SHP77 treated with DMSO at 0.1 percent for 48 hours (cell line): ENCODE data around the gene LILRA5.
"Not testable (repeated sequence)": the region's sequence is repeated elsewhere in the genome, so short reads cannot be mapped to it uniquely, and the experiment has no call there.

Experiments
- DNase-seq: peaks from one replicate; lab custom pipeline; 2025; lab: John Stamatoyannopoulos, UW

LILRA5 gene

GRCh38 chr19:54273821-54274220 lies 39.1 kb downstream of the LILRA5 start:
- DNase-seq, result no peak

- not testable (repeated sequence) for DNase-seq
These were observed 40.8 kb downstream of the LILRA5 start for GRCh38 chr19:54272181-54272580.

DNA sequence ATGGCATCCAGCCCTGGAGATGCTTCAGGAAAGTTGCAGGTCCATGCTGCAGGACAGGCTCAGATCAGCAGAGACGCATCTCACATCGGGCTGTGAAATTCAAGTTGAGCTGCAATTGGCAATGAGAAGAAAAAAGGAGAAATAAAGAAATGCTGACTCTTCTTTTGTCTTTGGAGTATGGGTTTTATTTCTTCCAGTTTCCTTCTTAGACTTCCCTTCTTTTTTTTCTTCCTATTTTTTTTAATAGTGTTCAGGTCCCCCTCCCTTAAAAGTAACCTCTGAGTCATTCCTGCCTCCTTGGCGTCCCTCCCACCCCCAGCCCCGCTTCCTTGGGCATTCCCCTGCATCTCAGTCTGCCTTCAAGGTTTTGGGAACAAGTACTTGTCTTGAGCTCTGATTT lies 41.4 kb downstream of the LILRA5 start:
- DNase-seq, result not testable (repeated sequence)

GRCh38 chr19:54271106-54271505 lies 41.9 kb downstream of the LILRA5 start:
- no peak for DNase-seq

- DNase-seq, result no peak
These were observed 44.0 kb downstream of the LILRA5 start for GRCh38 chr19:54268936-54269335.

- no peak for DNase-seq
These were observed 46.8 kb downstream of the LILRA5 start for GRCh38 chr19:54266133-54266532.

DNA sequence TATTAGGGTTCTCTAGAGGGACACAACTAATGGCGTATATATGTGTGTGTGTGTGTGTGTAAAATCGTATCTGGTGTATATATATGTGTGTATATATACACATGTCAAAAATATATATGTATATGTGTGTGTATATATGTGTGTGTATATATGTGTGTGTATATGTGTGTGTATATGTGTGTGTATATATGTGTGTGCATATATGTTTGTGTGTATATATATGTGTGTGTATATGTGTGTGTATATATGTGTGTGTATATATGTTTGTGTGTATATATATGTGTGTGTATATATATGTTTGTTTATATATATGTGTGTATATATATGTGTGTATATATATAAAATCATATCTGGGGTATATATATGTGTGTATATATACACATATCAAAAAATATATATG lies 50.5 kb downstream of the LILRA5 start:
- no peak for DNase-seq

DNA sequence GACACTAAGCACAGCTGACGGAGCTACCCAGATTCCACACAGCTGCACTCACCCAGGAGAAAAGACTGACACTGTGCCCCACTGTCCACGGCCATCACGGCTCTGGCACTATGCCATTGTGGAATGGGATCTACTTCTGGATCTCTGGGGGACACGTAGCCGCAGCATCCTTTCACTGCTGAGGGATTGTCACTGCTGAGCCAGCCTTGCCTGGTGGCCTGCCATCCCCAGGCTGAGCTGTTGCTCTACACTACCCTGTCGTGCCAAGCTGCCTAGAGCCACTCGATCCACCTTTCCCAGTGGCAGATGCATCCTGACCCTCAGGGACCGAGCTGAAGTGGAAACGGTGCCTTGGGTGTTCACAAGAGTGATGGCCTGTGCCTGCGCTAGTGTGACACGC lies 50.9 kb downstream of the LILRA5 start:
- DNase-seq, result no peak

DNA sequence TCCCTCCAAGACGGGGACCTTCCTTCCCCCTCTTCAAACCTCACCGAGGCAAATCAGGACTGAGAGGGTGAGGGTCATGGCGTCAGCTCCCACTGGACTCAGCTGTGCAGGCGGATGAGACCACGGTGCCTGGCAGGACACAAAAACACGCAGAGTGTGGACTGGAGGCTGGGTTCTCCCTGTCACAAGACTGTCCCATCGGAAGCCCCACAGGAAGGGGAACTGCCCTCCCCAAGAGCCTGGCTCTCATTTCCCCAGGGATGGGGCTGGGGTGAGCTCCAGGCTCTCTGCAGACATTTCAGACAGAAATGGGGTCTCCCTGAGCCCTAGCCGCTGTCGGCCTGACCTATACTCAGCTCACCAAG lies 55.9 kb downstream of the LILRA5 start, which contains the start of gene LILRB5:
Gene LILRB5 (minus strand): TSS at position 158 of the 365 bp plus-strand sequence. CDS start 80 bp downstream, at position 78.
- no peak for DNase-seq
